OCI-LY7 (cell line): ENCODE results near the gene CT45A8.

Experiments
- CTCF ChIP-seq: fragments of 200-600 bp; sonication (generic); conservative IDR thresholded peaks from 2 replicates; pipeline ENCODE4 v1.5.1; 2014; ENCODE audit warnings: mild to moderate bottlenecking, antibody characterized with exemption, low read length, moderate library complexity, mixed read lengths
- EZH2phosphoT487 ChIP-seq: fragments of 200-600 bp; sonication (generic); IDR thresholded peaks from 2 replicates; pipeline ENCODE4 v1.6.1; 2018; ENCODE audit warnings: low read depth, borderline replicate concordance, mild to moderate bottlenecking, mixed run types, antibody characterized with exemption, low read length, moderate library complexity, mixed read lengths

- no peak for TF ChIP-seq CTCF
- TF ChIP-seq EZH2phosphoT487: no peak
These were observed 39.0 kb upstream of the CT45A8 start, which contains the start of the genes CT45A10 and SAGE1 for GRCh38 chrX:135893294-135893817.
